ENCODE results near the gene IFT27.

The IFT27 gene

GRCh38 chr22:36762687-36763260 is 13.1 kb downstream of the IFT27 start:
- ChIA-PET POLR2A (no interaction called here), CTCF (interaction anchor here (1.8 to 9.5 kb wide), 2 partner anchors 13 to 214 kb away, joined by 5 to 164 read pairs; partner anchors contain the start of gene IFT27)
- no peak for TF ChIP-seq CTCF (IDR thresholded peaks at IDR 0.05; ENCODE audit: control extremely low read depth, extremely low read depth, low read depth, missing control alignments)
- DNase-seq (ENCODE audit: extremely low spot score) = no peak

DNA sequence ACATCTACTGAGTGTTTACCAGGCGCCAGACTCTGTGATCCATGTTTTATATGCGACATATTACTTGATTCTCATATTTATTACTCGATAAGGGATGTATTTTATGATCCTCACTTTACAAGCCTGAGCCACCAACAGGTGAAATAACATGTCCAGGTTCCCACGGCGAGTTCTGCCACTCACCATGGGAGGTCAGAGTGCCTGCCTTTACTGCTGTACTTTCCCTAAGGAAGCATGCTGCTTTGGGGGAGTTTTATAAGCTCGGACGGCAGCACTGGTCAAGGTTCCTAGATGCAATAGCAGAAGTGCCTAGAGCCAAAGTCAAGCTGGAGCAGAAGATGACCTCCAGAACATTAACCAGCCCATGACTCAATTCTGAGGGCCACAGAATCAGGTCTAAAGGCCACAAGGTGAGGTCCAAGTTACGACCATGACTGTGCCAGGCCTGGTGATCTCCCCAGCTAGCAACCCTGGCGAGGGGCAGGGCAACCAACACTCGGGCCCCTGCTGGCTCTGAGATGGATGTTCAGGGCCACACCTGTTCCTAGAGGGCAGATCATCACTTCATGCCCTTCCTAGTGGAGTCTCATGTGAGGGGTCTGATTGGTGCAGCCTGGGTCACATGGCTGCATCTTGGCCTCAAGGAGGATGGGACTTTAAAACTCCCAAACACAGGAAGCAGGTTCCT is 14.2 kb downstream of the IFT27 start:
- no peak for DNase-seq (ENCODE audit: extremely low spot score)
- CTCF ChIA-PET = interaction anchor here (1.1 to 9.5 kb wide), 3 partner anchors 14 to 215 kb away, joined by 3 to 164 read pairs (median 5); partner anchors contain the start of gene IFT27
- POLR2A ChIA-PET = no interaction called here
- TF ChIP-seq CTCF (IDR thresholded peaks at IDR 0.05; ENCODE audit: control extremely low read depth, extremely low read depth, low read depth, missing control alignments) = no peak

DNA sequence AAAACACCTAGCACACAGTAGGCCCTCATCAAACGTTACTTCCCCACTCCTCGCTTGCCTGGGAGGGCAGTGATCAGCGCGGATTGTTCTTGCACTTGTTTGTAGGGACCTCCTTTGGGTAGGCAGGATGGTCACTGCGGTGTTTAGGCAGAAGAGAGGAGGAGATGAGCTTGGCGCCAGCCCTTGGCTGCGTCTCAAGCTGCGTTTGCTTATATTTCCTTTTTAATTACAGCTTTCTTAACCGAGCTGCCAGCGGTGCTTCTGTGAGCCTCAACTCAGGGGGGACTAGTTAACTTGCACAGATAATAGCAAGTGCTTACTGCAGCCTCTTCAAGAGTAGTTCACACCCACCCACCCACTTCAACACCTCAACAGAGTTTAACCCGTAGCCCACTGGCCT is 15.1 kb downstream of the IFT27 start:
- ChIA-PET POLR2A (no interaction called here), CTCF (interaction anchor here (1.1 to 9.5 kb wide), 4 partner anchors 15 to 131 kb away, joined by 3 to 164 read pairs (median 3); partner anchors contain the start of gene IFT27)
- DNase-seq (ENCODE audit: extremely low spot score) = no peak
- no peak for TF ChIP-seq CTCF (IDR thresholded peaks at IDR 0.05; ENCODE audit: control extremely low read depth, extremely low read depth, low read depth, missing control alignments)

DNA sequence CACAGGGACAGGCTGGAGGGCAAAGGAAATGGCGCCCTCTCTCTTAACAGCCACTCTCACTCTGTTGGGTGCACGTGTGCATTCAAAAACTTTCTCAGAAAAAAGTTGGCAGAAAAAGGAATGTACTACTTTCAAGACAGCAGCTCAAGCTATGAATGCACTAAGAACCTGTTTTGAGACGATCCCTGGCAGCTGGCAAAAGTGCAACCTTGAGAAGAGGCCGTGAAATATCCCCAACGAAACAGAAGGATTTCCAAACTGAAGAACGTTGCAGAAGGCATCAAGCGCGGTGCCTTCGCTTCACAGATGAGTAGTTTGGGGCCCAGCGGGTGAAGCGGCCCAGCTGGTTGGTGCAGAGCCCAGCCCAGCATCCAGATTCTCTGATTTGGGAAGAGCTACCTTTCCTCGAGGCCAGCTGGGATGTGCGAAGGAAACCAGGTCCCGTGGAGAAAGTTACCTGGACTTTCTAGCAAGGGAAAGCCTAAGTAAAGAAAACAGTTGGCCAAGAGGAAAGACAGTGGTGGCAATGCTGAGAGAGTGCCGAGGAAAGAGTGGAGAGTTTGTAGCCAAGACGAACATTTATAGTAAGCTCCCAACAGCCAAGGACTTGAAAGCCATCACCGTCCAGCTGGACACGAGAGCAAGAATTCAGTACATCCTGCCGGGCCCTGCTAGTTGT is 16.3 kb downstream of the IFT27 start:
- CTCF ChIA-PET = interaction anchor here (1.1 to 9.5 kb wide), 5 partner anchors 16 to 132 kb away, joined by 3 to 164 read pairs (median 3); partner anchors contain the start of gene IFT27
- DNase-seq (ENCODE audit: extremely low spot score) = no peak
- POLR2A ChIA-PET = no interaction called here

DNA sequence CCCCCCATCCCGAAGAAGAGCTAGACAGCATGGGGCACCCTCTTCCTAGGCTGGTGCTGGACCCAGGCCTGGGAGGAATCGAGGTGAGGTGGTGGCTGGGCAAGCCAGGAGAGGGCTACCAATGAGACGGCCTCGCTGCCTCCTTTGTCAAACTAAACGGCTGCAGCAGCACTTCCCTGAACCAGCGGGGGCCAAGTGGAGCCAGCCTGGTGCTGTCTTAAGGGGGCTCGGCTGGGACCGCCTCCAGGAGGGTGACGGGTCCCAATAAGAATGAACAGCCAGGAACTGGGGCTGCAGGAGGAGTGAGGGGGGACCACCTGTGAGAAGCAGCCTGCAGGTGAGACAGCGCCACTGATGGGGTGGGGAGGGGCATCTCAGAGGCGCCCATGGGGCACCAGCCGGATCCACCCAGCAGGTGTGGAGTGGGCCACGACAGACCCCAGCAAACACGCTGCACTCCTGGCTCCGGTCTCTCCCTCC is 17.1 kb downstream of the IFT27 start:
- ChIA-PET CTCF (interaction anchor here (0.7 to 9.5 kb wide), 11 partner anchors 15 to 284 kb away, joined by 3 to 164 read pairs (median 16); partner anchors contain the start of gene IFT27), POLR2A (no interaction called here)
- no peak for TF ChIP-seq CTCF (IDR thresholded peaks at IDR 0.05; ENCODE audit: control extremely low read depth, extremely low read depth, low read depth, missing control alignments)
- DNase-seq (ENCODE audit: extremely low spot score) = no peak

More for the DNA sequence above, 16.3 kb downstream of the IFT27 start:
- no peak for TF ChIP-seq CTCF (IDR thresholded peaks at IDR 0.05; ENCODE audit: control extremely low read depth, extremely low read depth, low read depth, missing control alignments)

DNA sequence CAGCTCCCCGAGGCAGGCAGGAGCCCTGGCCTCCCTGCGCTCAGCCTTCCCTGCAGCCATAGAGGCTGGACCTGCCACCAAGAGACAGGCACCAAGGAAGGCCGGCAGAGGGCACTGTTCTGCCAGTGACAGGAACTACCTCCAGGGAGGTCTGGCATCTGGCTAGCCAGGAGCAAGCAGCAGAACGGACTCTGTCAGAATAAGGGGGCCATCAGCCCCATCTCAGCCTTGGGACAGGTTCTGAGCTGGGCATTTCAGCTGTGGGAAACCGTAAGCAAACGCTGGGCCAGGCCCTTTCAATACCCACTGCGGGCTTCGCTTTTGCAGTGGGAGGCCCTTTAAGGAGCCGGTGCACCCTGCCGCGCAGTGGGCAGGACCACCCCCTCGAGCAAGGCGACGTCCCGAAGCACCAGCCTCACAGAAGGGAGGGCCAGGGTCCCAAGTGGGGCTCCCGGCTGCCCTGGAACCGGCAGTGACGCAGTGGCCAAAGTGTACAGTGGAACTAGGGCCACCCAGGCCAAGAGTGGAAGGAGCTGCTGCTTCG is 18.2 kb downstream of the IFT27 start:
- CTCF ChIA-PET = interaction anchor here (0.7 to 9.5 kb wide), 23 partner anchors 14 to 593 kb away, joined by 3 to 164 read pairs (median 3); partner anchors contain the start of gene IFT27
- DNase-seq (ENCODE audit: extremely low spot score) = peak; percentile 82
- POLR2A ChIA-PET = no interaction called here
- TF ChIP-seq CTCF (IDR thresholded peaks at IDR 0.05; ENCODE audit: control extremely low read depth, extremely low read depth, low read depth, missing control alignments) = peak; percentile 83

All from GM10248 (cell line).